Measurements from ENCODE around the gene ACTR10.

The ACTR10 gene

GRCh38 chr14:58167057-58167456, 32.9 kb upstream of the ACTR10 start:
- no peak for TF ChIP-seq CTCF (conservative IDR thresholded peaks at IDR 0.05)
- H3K27ac ChIP-seq: no peak overlapping the region

- no peak overlapping the region for H3K27ac ChIP-seq
- no peak for TF ChIP-seq CTCF (conservative IDR thresholded peaks at IDR 0.05)
These were observed 32.1 kb upstream of the ACTR10 start for GRCh38 chr14:58167891-58168290.

GRCh38 chr14:58171090-58171489, 28.9 kb upstream of the ACTR10 start:
- 0 out of 2 replicates have a peak overlapping the region, but pooled peaks have one; percentile 21 for H3K27ac ChIP-seq
- no peak for TF ChIP-seq CTCF (conservative IDR thresholded peaks at IDR 0.05)

- H3K27ac ChIP-seq: no peak overlapping the region
- TF ChIP-seq CTCF (conservative IDR thresholded peaks at IDR 0.05): no peak
These were observed 22.8 kb upstream of the ACTR10 start for GRCh38 chr14:58177125-58177524.

- H3K27ac ChIP-seq: no peak overlapping the region
- TF ChIP-seq CTCF (conservative IDR thresholded peaks at IDR 0.05): no peak
These were observed 10.8 kb upstream of the ACTR10 start for GRCh38 chr14:58189176-58189575.

- TF ChIP-seq CTCF (conservative IDR thresholded peaks at IDR 0.05): no peak
- no peak overlapping the region for H3K27ac ChIP-seq
These were observed 8.0 kb upstream of the ACTR10 start for GRCh38 chr14:58191763-58192601.

GRCh38 chr14:58193542-58193941, 6.4 kb upstream of the ACTR10 start:
- TF ChIP-seq CTCF (conservative IDR thresholded peaks at IDR 0.05): no peak
- no peak overlapping the region for H3K27ac ChIP-seq

Measured in VCaP (cell line).